HG03457 (cell line): ENCODE measurements around the gene FAM227B.
"Not testable (repeated sequence)": the region's sequence is repeated elsewhere in the genome, so short reads cannot be mapped to it uniquely, and the experiment has no call there.

Experiments
- ATAC-seq: cut with Tn5 transposase; IDR thresholded peaks from one replicate; pipeline ENCODE4 v1.9.1; 2021; ENCODE audit warnings: moderate number of reproducible peaks; ENCODE audit not compliant: unreplicated experiment

Gene FAM227B

DNA sequence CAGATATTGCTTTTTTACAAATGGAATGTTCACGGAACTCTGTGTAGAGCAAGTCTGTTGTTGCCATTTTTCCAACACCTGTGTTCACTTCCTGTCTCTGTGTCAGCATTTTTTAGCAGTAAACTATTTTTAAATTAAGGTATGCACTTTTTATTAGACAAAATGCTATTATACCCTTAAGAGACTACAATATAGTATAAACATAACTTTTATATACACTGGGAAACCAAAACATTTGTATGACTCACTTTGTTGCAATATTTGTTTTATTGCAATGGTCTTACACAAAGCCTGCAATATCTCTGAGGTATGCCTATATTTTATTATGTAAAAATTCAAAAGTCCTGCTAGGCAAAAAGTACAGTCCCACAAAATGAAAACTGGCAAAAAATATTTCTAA, 237.4 kb downstream of the FAM227B start:
- ATAC-seq, result no peak

DNA sequence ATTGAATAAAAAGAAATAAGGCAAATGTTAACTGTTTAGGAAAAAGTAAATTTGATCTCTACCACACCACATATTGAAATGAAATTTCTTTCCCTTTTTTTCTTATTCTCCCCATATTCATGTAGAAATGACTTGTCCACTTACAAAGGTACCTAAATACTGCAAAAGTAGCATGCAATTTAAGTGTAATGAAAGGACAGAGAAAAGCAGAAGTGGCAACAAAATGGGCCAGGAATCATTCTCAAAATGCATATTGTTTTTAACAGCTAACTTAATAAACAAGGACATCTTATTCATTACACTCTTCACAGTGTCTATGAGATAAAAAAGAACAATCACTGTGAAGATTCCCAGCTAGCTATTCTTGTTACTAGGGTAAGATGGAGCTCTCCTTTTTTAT, 238.2 kb downstream of the FAM227B start:
- no peak for ATAC-seq

DNA sequence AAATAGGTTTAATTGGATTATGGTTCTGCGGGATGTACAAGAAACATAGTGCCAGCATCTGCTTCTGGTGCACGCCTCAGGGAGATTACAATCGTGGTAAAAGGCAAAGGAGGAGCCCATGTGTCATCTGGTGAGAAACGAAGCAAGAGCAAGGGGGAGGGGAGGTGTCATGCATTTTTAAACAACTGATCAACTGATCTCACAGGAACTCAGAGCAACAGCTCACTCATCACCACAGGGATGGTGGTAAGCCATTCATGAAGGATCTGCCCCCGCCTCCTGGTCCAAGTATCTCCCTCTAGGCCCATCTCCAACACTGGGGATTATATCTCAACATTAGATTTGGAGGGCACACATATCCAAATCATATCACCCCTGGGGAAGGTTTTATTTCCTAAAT, 239.7 kb downstream of the FAM227B start:
- no peak for ATAC-seq

- ATAC-seq, result no peak
Measured at GRCh38 chr15:49379996-49380395, 240.6 kb downstream of the FAM227B start.

DNA sequence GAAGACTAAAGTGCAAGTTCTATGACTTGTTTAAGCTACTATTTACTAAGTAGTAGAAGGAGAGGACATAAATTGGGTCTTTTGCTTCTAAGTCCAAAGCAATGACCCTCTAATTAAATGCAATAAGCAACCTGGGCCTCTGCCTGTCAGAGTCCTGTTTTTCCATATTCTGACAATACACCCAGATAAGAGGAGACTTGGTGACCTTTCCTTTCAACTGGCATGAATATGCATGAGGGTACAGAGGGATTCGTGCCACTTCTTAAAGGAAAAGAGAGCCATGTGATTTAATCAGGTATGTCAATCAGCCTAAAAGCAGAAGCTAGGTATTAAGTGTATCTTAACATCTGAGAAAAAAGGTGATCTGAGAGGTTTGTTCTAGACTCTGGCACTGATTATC, 248.3 kb downstream of the FAM227B start:
- no peak for ATAC-seq

- ATAC-seq, result no peak
Measured at GRCh38 chr15:49370782-49371181, 249.8 kb downstream of the FAM227B start.

DNA sequence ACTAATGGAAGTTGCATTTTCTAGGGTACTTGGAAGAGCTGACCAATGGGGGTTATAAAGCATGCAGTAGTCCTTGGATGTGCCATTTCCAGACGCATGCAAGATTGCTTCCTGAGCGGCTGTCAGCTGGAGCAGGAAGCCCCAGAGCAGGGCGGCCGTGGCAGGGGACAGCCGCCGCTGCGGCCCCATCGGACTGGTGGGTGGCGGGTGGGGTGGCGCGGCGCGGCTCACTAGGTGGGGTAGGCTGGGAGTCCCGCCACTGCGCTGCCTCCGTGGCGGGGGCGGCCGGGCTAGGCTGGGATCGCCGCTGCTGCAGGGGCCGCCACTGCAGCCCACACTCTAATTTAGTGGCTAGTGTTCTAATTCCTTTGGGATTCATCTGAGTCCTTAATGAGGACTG, 254.1 kb downstream of the FAM227B start:
- no peak for ATAC-seq

- ATAC-seq, result no peak
Measured at GRCh38 chr15:49361370-49361769, 259.2 kb downstream of the FAM227B start.

DNA sequence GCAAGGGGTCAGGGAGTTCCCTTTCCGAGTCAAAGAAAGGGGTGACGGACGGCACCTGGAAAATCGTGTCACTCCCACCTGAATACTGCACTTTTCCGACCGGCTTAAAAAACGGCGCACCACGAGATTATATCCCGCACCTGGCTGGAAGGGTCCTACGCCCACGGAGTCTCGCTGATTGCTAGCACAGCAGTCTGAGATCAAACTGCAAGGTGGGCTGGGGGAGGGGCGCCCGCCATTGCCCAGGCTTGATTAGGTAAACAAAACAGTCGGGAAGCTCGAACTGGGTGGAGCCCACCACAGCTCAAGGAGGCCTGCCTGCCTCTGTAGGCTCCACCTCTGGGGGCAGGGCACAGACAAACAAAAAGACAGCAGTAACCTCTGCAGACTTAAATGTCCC, 266.2 kb downstream of the FAM227B start:
- ATAC-seq, result not testable (repeated sequence)

DNA sequence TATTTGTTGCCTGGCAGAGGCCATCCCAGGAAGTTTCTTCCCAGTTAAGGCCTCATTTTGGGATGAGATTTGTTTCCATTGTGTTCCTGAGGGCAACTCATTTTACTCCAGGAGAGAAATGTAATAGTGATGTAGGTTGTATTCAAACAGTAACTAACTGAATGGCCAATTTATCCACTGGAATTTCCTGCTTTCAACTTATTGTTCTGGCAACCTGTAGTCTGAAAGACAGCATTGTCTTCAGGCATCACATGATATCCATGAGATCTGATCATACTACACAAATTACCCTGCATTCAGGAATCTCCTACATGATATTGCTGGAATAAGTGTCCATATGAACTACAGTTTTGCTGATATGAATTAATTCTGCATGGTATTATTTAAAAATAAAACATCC, 277.1 kb downstream of the FAM227B start:
- no peak for ATAC-seq

GRCh38 chr15:49339656-49340055, 281.0 kb downstream of the FAM227B start:
- no peak for ATAC-seq

GRCh38 chr15:49331951-49332350, 288.7 kb downstream of the FAM227B start:
- ATAC-seq, result no peak

GRCh38 chr15:49331442-49331841, 289.2 kb downstream of the FAM227B start:
- ATAC-seq, result no peak

- no peak for ATAC-seq
Measured at GRCh38 chr15:49330166-49330565, 290.5 kb downstream of the FAM227B start.

DNA sequence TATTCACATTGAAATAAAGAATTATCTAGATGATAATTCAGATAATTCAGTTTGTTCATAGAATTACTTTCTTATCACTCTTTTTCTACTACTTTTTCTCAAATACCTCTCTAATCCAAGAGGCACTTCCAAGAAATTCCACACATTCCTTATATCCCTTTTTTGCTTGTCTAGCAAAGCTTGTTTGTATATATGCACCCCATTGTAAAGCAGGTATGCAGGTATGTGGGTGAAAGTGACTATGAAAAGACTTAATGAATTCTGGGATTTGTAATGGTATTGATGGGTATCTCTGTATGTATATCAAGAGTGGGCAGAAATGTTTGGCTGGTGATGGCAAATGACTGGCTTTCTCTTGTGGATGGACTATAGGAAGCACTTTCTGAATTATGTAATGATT, 291.7 kb downstream of the FAM227B start:
- ATAC-seq, result no peak

- ATAC-seq, result no peak
Measured at GRCh38 chr15:49327927-49328326, 292.7 kb downstream of the FAM227B start.

- ATAC-seq, result no peak
Measured at GRCh38 chr15:49323207-49323606, 297.4 kb downstream of the FAM227B start.

DNA sequence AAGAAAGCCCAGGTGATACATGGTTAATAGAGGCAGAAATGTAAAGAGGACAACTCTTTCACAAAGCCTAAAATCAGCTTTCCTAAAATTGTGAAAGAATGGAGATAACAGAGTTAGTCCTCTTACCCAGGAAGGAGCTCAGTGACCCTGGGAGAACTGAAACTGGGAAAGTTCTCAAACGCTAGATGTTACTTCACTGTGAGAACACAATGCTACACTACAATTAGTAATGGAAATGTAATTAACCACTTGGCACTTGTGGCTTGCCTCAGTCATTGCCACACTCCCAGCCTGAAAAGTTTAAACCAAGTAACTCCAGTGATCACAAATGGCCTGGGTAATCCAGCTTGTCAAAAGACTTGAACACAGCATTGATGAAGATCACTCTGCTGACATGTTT, 300.3 kb downstream of the FAM227B start:
- no peak for ATAC-seq

GRCh38 chr15:49315391-49315823, 305.2 kb downstream of the FAM227B start:
- ATAC-seq, result no peak

GRCh38 chr15:49314716-49315115, 305.9 kb downstream of the FAM227B start:
- no peak for ATAC-seq

DNA sequence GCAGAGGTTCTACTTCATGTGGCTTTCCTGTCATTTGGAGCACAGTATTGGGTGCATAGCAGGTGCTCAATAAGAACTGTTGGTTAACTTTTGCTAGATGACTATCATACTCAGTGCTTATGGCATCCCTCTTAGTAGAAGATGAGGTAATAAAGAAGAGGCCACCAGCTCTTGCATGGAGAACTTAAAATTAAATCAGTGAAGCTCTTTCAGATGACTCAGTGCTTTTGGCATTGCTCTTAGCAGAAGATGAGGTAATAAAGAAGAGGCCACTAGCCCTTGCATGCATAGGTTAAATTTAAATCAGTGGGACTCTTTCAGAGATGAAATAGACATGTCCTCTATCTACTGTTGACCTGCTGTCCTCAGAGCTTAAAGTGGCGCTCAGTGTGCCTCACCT, 307.0 kb downstream of the FAM227B start:
- no peak for ATAC-seq

- no peak for ATAC-seq
Measured at GRCh38 chr15:49309889-49310288, 310.7 kb downstream of the FAM227B start.

- no peak for ATAC-seq
Measured at GRCh38 chr15:49308686-49309085, 311.9 kb downstream of the FAM227B start.

DNA sequence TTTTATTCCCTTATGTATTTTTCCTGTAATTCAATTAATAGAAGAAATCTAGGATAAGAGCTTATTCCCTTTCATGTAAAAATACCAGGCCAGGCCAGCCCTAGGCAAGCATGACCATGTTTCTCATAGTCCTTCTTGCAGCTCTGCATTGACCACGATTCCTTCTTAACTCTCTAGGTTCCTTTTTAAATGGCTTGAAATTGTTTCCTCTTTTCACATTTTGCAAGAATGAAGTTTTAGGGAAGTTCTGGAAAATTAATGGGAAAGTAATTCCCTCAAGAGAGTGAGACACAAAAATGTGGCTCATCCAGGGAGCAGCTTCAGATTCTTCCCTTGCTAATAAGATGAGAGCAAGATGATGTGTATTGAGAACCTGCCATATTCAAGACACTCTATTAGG, 314.1 kb downstream of the FAM227B start:
- no peak for ATAC-seq
